Limb (tissue), 2 donors: ENCODE data around the gene FGL2.
"Not testable (repeated sequence)": the region's sequence is repeated elsewhere in the genome, so short reads cannot be mapped to it uniquely, and the experiment has no call there.

Experiments used
- DNase-seq, 2 donors: peaks; one replicate each; pipeline ENCODE4 v3.0.0-alpha.2; 2016; ENCODE audit errors: extremely low spot score in 2 of 2

FGL2 gene

DNA sequence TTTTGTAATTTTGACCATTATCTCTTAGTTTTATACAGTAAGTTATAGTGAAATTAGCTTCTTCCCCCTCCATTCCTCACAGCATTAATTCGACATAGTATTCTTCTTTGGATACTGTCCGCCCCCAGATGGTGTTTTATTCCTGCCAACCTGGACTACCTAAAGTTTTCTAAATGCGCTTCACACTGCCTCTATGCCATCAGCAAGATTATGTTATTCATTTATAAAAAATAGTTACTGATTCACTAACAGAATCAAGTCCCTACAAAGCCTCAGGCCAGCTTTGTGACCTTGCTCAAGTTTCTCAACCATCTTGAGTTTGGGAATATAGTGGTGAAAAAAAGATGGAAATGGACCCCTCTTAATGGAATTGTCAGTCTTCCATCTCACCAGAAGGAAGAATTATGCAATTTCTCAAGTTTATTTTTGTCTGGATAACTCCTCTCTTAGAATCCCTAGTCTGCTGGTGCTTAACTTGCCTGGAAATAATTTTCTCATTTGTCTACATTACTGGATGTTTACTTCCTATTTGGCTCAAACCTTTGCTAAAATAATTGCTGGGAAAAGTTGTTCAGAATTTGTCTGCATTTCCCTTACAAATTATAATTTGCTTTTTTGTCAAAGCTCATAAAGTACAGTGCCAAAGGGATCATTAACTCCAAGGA, 16.7 kb upstream of the FGL2 start:
- DNase-seq, result no peak

GRCh38 chr7:77209479-77210139, 10.0 kb upstream of the FGL2 start:
- DNase-seq, result no peak

GRCh38 chr7:77208416-77208815, 8.8 kb upstream of the FGL2 start:
- DNase-seq, result no peak

DNA sequence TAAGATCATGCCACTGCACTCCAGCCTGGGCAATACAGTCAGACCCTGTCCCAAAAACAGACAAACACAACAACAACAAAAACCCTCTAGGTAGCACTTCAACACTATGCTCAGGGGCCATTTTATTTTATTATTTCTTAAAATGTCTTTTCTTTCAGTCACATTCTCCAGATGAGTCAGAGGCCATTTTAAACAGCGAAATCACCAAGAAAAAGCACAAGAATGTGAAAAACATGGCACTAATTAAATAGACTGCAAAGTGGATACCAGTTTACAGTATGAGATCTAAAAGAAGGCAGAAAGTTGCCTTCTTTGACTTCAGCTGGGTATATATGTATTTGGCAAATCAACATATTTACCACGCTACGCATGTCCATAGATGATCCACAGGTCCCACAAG, 6.1 kb upstream of the FGL2 start:
- no peak for DNase-seq

- DNase-seq, result no peak
Measured at GRCh38 chr7:77202481-77202976, 2.9 kb upstream of the FGL2 start.

DNA sequence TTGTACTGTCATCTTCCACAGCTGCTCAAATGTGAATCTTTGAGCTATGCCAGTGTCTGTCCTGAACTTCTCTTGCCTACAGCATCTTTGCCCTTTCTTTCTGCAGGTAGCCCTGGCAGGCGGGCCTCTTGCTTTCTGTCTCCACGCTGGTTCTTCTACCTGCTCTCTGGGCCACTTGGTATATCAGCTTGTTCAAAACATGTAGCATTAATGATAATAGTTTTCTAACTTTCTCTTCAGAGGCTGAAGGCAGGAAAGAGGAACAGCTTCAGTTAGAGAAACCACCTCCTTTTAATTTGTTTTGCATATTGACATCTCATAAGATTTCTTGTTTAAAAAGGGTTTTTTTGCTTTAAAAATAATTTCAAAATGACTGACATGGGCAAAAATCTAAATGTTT, 923 bp upstream of the FGL2 start:
- no peak for DNase-seq

- no peak for DNase-seq
Measured at GRCh38 chr7:77197141-77197540, 2.5 kb downstream of the FGL2 start.

DNA sequence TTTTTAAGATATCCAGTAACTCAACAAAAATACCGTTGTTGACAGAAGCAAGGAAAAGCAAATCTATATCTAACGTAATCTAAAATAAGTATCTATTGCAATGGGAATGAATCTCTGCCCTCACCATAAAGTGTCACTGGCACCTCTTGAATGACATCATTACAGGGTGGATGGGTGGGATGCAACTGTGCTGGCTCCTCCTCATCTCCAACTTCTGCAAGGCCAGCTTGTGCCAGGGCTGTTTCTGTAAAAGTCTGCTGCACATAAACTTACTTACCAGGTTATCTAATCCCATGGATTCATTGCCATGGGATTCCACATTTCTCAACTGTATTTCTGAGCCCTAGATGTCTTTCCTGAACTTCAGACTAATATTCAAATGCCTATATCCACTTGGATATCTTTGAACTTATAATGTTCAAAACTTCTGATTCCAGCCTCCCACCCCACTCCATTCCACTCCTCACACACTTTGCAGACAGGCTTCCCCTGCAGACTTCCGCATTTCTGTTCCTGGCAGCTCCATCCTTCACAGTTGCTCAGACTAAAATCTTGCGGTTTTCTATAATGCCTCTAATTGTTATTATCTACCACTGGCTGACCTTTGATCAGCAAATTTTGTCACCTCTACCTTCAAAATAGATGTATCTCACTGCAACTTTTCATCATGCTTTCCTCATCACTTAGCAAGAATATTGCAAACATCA, 10.7 kb downstream of the FGL2 start:
- no peak for DNase-seq

GRCh38 chr7:77185866-77186265, 13.8 kb downstream of the FGL2 start:
- no peak for DNase-seq

- no peak for DNase-seq
Measured at GRCh38 chr7:77184990-77185389, 14.6 kb downstream of the FGL2 start.

DNA sequence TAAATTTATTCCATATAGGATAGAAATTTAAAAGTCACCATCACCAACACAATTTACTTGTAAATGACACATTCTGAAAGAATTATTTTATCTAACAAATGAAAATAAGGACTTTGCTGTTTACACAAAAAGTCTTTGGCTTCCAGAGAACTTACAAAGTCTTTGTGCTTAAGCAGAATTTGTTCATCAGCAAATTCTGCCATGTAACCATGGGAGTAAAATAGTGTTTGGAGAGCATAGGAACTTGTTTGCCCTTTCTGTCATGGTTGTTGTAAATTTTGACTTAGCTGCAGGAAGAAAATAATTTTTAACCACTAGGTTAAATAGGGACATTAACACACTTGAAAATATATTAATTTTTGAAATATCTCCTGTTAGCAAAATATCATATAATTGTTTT, 15.2 kb downstream of the FGL2 start:
- no peak for DNase-seq

- DNase-seq, result no peak
Measured at GRCh38 chr7:77182261-77182660, 17.4 kb downstream of the FGL2 start.

DNA sequence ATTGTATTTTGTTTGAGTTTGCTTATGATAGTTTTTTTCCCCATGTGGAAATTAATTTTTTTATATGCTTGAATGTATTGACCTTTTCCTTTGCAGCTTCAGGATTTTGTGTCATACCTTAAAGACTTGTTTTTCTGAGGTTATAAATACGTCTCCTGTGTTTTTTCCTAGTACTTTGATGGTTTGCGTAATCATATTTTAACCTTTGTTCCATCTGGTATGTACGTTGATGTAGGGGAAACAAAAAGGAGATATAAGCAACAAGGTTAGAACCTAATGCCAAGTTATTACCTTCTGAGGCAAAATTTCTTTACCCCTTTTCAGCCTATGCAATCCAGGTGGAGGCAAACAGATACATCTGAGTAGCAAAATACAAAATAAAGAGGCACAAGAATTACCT, 17.9 kb downstream of the FGL2 start:
- no peak for DNase-seq

DNA sequence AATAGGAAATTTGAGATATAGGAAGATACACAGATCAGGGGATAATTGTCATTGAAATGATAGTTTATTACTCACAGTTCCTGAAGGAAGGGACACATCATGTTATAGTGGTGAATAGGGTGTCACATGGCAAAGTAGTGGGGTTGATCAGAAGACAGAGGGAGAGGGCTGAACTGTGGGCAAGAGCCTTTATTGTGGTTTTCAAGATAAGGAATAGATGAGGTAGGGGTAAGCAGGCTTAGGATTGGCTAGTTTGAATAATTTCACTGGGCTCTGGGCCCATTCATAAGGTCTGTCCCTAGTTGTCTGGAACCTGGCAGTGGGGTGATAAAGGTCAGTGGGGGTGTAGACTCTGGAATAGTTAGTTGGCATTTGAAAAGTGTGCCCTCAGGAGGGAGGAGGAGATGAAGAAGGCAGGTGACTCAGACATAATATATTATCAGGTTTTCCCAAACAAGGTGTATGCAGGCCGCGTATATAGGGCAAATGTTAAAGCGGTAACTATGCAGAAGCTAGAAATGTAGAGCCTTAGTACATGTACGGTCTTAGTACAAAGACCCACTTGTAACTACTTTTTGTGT, 18.5 kb downstream of the FGL2 start:
- DNase-seq, result no peak

GRCh38 chr7:77178024-77178423, 21.6 kb downstream of the FGL2 start:
- not testable (repeated sequence) for DNase-seq

- not testable (repeated sequence) for DNase-seq
Measured at GRCh38 chr7:77177321-77177904, 22.2 kb downstream of the FGL2 start.

GRCh38 chr7:77175274-77175800, 24.3 kb downstream of the FGL2 start:
- not testable (repeated sequence) for DNase-seq

GRCh38 chr7:77174418-77174817, 25.2 kb downstream of the FGL2 start:
- DNase-seq, result not testable (repeated sequence)

- DNase-seq, result not testable (repeated sequence)
Measured at GRCh38 chr7:77172437-77173172, 27.0 kb downstream of the FGL2 start.

GRCh38 chr7:77171073-77171472, 28.5 kb downstream of the FGL2 start:
- DNase-seq, result not testable (repeated sequence)

DNA sequence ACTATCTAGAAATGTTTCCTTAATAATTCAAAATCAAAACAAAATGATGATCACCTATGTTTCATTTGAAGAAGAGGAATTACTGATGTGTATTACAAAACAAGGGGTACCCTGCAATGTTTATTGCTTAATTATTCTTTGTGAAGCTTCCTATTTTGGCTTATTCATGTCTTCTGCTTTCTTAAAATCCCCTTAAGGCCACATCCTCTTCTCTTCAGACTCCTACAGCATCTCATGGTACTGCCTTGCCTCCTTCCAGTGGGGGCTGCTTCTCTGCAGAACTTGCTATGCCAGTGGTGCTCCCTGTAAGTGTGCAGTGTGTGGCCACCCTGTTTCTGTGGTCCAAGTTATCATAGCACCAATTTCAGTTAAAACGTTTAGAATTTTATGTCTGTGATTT, 42.2 kb downstream of the FGL2 start:
- no peak for DNase-seq
